OCI-LY1 (cell line): Measurements from ENCODE around the gene HELT.

Experiments used
- EZH2 ChIP-seq: fragments of 200-600 bp; sonication (generic), shearing (Covaris generic); IDR thresholded peaks from 2 replicates; pipeline ENCODE4 v1.8.0; 2017; ENCODE audit warnings: borderline replicate concordance, mixed run types, mild to moderate bottlenecking, antibody characterized with exemption, low read length, moderate library complexity, mixed read lengths
- TF ChIP-seq, protein P1 (sequence below): fragments of 200-600 bp; sonication (generic), shearing (Covaris generic); IDR thresholded peaks from 2 replicates; pipeline ENCODE4 v1.5.1; 2017; ENCODE audit warnings: mild to moderate bottlenecking, antibody characterized with exemption, low read length, moderate library complexity, mixed read lengths

- TF ChIP-seq, protein P1, sequence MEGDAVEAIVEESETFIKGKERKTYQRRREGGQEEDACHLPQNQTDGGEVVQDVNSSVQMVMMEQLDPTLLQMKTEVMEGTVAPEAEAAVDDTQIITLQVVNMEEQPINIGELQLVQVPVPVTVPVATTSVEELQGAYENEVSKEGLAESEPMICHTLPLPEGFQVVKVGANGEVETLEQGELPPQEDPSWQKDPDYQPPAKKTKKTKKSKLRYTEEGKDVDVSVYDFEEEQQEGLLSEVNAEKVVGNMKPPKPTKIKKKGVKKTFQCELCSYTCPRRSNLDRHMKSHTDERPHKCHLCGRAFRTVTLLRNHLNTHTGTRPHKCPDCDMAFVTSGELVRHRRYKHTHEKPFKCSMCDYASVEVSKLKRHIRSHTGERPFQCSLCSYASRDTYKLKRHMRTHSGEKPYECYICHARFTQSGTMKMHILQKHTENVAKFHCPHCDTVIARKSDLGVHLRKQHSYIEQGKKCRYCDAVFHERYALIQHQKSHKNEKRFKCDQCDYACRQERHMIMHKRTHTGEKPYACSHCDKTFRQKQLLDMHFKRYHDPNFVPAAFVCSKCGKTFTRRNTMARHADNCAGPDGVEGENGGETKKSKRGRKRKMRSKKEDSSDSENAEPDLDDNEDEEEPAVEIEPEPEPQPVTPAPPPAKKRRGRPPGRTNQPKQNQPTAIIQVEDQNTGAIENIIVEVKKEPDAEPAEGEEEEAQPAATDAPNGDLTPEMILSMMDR = no peak
- TF ChIP-seq EZH2 = no peak
Observed at GRCh38 chr4:184987493-184988031, 30.7 kb upstream of the HELT start.
